Middle frontal gyrus (tissue), 1 donor: Measurements from ENCODE around the gene TMIGD2.
"Not testable (repeated sequence)": the region's sequence is repeated elsewhere in the genome, so short reads cannot be mapped to it uniquely, and the experiment has no call there.

ENCODE experiments used
- DNase-seq: peaks from one replicate; pipeline ENCODE4 v3.0.0-alpha.2; 2015; ENCODE audit warnings: low spot score; ENCODE audit errors: extremely low spot score

TMIGD2 gene

GRCh38 chr19:4297901-4298809 lies 4.0 kb downstream of the TMIGD2 start:
- no peak for DNase-seq

- DNase-seq = no peak
Measured at GRCh38 chr19:4295972-4296771, 6.0 kb downstream of the TMIGD2 start.

- DNase-seq = no peak
Measured at GRCh38 chr19:4294389-4294788, 7.8 kb downstream of the TMIGD2 start.

GRCh38 chr19:4292515-4292914 lies 9.7 kb downstream of the TMIGD2 start:
- DNase-seq = no peak

- DNase-seq = no peak
Measured at GRCh38 chr19:4291184-4291732, 10.9 kb downstream of the TMIGD2 start.

- no peak for DNase-seq
Measured at GRCh38 chr19:4288091-4288777, 14.0 kb downstream of the TMIGD2 start.

GRCh38 chr19:4286141-4286540 lies 16.0 kb downstream of the TMIGD2 start:
- DNase-seq = not testable (repeated sequence)

- no peak for DNase-seq
Measured at GRCh38 chr19:4284974-4285373, 17.2 kb downstream of the TMIGD2 start.

- no peak for DNase-seq
Measured at GRCh38 chr19:4284176-4284958, 17.8 kb downstream of the TMIGD2 start.

- no peak for DNase-seq
Measured at GRCh38 chr19:4279530-4280422, 22.4 kb downstream of the TMIGD2 start.

GRCh38 chr19:4279267-4279529 lies 23.0 kb downstream of the TMIGD2 start:
- DNase-seq = no peak

GRCh38 chr19:4278419-4279266 lies 23.5 kb downstream of the TMIGD2 start, which contains the start of gene SHD:
TSS of gene SHD (plus strand) at chr19:4279266. CDS start at chr19:4280064, 798 bp downstream.
- no peak for DNase-seq

GRCh38 chr19:4278010-4278409 lies 24.2 kb downstream of the TMIGD2 start:
- DNase-seq = no peak

GRCh38 chr19:4277191-4277696 lies 24.9 kb downstream of the TMIGD2 start:
- DNase-seq = no peak

- not testable (repeated sequence) for DNase-seq
Measured at GRCh38 chr19:4274321-4274686, 27.9 kb downstream of the TMIGD2 start.

- DNase-seq = no peak
Measured at GRCh38 chr19:4272894-4273293, 29.3 kb downstream of the TMIGD2 start.

GRCh38 chr19:4268816-4269430 lies 33.3 kb downstream of the TMIGD2 start:
- no peak for DNase-seq
